Liver (tissue), 9 donors: Measurements from ENCODE around the gene FBXO31. TPM values are rescaled to one million over a fixed set of nuclear protein-coding genes. Genes with fewer than 3 reads are reported as not detected.

Experiments
- DNase-seq: peaks from one replicate; pipeline ENCODE4 v3.0.0-alpha.2; 2017; ENCODE audit warnings: low spot score
- H3K27ac ChIP-seq, 2 donors: one replicate each; pipeline ENCODE4 v1.7.0; 2013; ENCODE audit warnings: inconsistent platforms in 2 of 2, low read length in 2 of 2, control low read depth in 1 of 2, low read depth in 1 of 2, mild to moderate bottlenecking in 1 of 2
- H3K27me3 ChIP-seq, 4 donors: one replicate each; pipeline versions ENCODE4 v1.6.1 to v1.7.0; 2013; ENCODE audit warnings: low read length in 3 of 4, inconsistent platforms in 1 of 4, mild to moderate bottlenecking in 1 of 4, moderate library complexity in 1 of 4; ENCODE audit not compliant: control insufficient read depth in 4 of 4, insufficient read depth in 4 of 4
- H3K36me3 ChIP-seq, 4 donors: one replicate each; pipeline versions ENCODE4 v1.6.1 to v1.7.0; 2013; ENCODE audit warnings: low read length in 3 of 4, mild to moderate bottlenecking in 3 of 4, low read depth in 1 of 4, moderate library complexity in 1 of 4; ENCODE audit not compliant: control insufficient read depth in 4 of 4, insufficient read depth in 3 of 4
- H3K4me1 ChIP-seq, 4 donors: one replicate each; pipeline versions ENCODE4 v1.6.1 to v1.7.0; 2013; ENCODE audit warnings: low read length in 3 of 4, mild to moderate bottlenecking in 3 of 4, moderate library complexity in 1 of 4; ENCODE audit not compliant: control insufficient read depth in 4 of 4, insufficient read depth in 4 of 4
- H3K4me3 ChIP-seq, 3 donors: one replicate each; pipeline versions ENCODE4 v1.6.1 to v1.7.0; 2013; ENCODE audit warnings: low read length in 3 of 3, control low read depth in 1 of 3, low read depth in 1 of 3, mild to moderate bottlenecking in 1 of 3
- H3K9ac ChIP-seq, 2 donors: one replicate each; pipeline ENCODE4 v1.7.0; 2013; ENCODE audit warnings: low read length in 2 of 2, mild to moderate bottlenecking in 2 of 2, moderate library complexity in 2 of 2, control low read depth in 1 of 2, low read depth in 1 of 2
- H3K9me3 ChIP-seq, 4 donors: one replicate each; pipeline versions ENCODE4 v1.6.1 to v1.7.0; 2013; ENCODE audit warnings: low read length in 3 of 4; ENCODE audit not compliant: control insufficient read depth in 4 of 4
- ATF3 ChIP-seq: IDR thresholded peaks from 2 replicates; pipeline ENCODE4 v1.6.1; 2016; ENCODE audit warnings: antibody characterized with exemption
- CTCF ChIP-seq: fragments of 150-350 bp; IDR thresholded peaks from 2 replicates; pipeline ENCODE4 v1.5.1; 2017; ENCODE audit warnings: improper control_type of control experiment, low read depth, low read length; ENCODE audit not compliant: missing input control
- FOXA1 ChIP-seq: IDR thresholded peaks from 2 replicates; pipeline ENCODE4 v1.6.1; 2016; ENCODE audit warnings: antibody characterized with exemption
- FOXA2 ChIP-seq: IDR thresholded peaks from 2 replicates; pipeline ENCODE4 v1.6.1; 2016; ENCODE audit warnings: antibody characterized with exemption
- GABPA ChIP-seq, 2 donors: IDR thresholded peaks in 1 of 2; conservative IDR thresholded peaks in 1 of 2; 2 replicates each; pipeline ENCODE4 v1.6.1; 2016; ENCODE audit warnings: antibody characterized with exemption in 2 of 2, mild to moderate bottlenecking in 1 of 2, moderate library complexity in 1 of 2
- HNF4A ChIP-seq, 2 donors: conservative IDR thresholded peaks; 2 replicates each; pipeline ENCODE4 v1.6.1; 2016; ENCODE audit warnings: antibody characterized with exemption in 2 of 2, mild to moderate bottlenecking in 2 of 2
- JUND ChIP-seq, 2 donors: IDR thresholded peaks; 2 replicates each; pipeline ENCODE4 v1.6.1; 2016; ENCODE audit warnings: antibody characterized with exemption in 2 of 2
- MAX ChIP-seq: IDR thresholded peaks from 2 replicates; pipeline ENCODE4 v1.6.1; 2016; ENCODE audit warnings: antibody characterized with exemption
- NR2F2 ChIP-seq: IDR thresholded peaks from 2 replicates; pipeline ENCODE4 v1.6.1; 2016; ENCODE audit warnings: antibody characterized with exemption
- RAD21 ChIP-seq, 2 donors: IDR thresholded peaks; 2 replicates each; pipeline ENCODE4 v1.6.1; 2016; ENCODE audit warnings: antibody characterized with exemption in 2 of 2, mild to moderate bottlenecking in 2 of 2
- REST ChIP-seq: IDR thresholded peaks from 2 replicates; pipeline ENCODE4 v1.6.1; 2016; ENCODE audit warnings: antibody characterized with exemption, mild to moderate bottlenecking
- RXRA ChIP-seq, 2 donors: IDR thresholded peaks; 2 replicates each; pipeline ENCODE4 v1.6.1; 2017 to 2018; ENCODE audit warnings: antibody characterized with exemption in 2 of 2, mild to moderate bottlenecking in 1 of 2
- SP1 ChIP-seq: IDR thresholded peaks from 2 replicates; pipeline ENCODE4 v1.6.1; 2018; ENCODE audit warnings: antibody characterized with exemption, mild to moderate bottlenecking
- TAF1 ChIP-seq: conservative IDR thresholded peaks from 2 replicates; pipeline ENCODE4 v1.6.1; 2016; ENCODE audit warnings: antibody characterized with exemption, mild to moderate bottlenecking
- ZBTB33 ChIP-seq: IDR thresholded peaks from 2 replicates; pipeline ENCODE4 v1.6.1; 2016; ENCODE audit warnings: antibody characterized with exemption
- WGBS: extraction: QIAGEN DNeasy Blood & Tissue Kit; methylation state at CpG from one replicate; pipeline ENCODE4 v1.1.7; 2013; 5-methylcytosine and 5-hydroxymethylcytosine counted together
- polyA plus RNA-seq, 2 donors: library from polyadenylated mRNA; stranded (reverse) in 1 of 2; unstranded in 1 of 2; fragments of 200-250 nt in 1 of 2; fragments of >200 nt in 1 of 2; fragmentation: Nextera tagmentation in 1 of 2; extraction: Ambion mirVana in 1 of 2; gene quantifications; one replicate each; pipeline versions ENCODE4 v1.2.1 to v1.2.3, GENCODE V29; 2013 to 2015
- total RNA-seq, 2 donors: library from RNA; depleted of rRNA; stranded (reverse); fragments of >200 nt; gene quantifications; one replicate each; pipeline ENCODE4 v1.2.3, GENCODE V29; 2014
- donor health status: healthy.
- donor health status: healthy.
- donor health status: healthy.
- donor health status: healthy.
- donor health status: healthy.

The FBXO31 gene
- total and polyA plus RNA-seq, 4 donors, result 13.2 to 30.3 (median 18.1) TPM

- Histone ChIP-seq H3K9me3 (no peaks in the 10 kb centered on the region), H3K9ac (no peak overlapping the region), H3K4me3 (no peak overlapping the region), H3K36me3 (peaks cover 0 to 3% (median 0%) of the 10 kb centered on the region in 4 donors), H3K4me1 (no peaks in the 10 kb centered on the region), H3K27me3 (no peaks in the 10 kb centered on the region), H3K27ac (no peak overlapping the region)
- no peak for DNase-seq
- TF ChIP-seq JUND (IDR thresholded peaks at IDR 0.05) (no peak), RAD21 (IDR thresholded peaks at IDR 0.05) (peak in 1 of 2 donors; percentile 59), CTCF (peak; percentile 40)
- 67% methylated on average over 15 of the region's 15 CpGs for WGBS
Measured at GRCh38 chr16:87297918-87298631, 85.5 kb downstream of the FBXO31 start.

- H3K4me1 ChIP-seq, result no peaks in the 10 kb centered on the region
- H3K27me3 ChIP-seq, result no peaks in the 10 kb centered on the region
- no peak for DNase-seq
- no peak overlapping the region for H3K27ac ChIP-seq
- TF ChIP-seq REST (no peak), HNF4A (conservative IDR thresholded peaks at IDR 0.05) (no peak), RXRA (IDR thresholded peaks at IDR 0.05) (no peak), FOXA1 (no peak), ATF3 (no peak), RAD21 (IDR thresholded peaks at IDR 0.05) (no peak), ZBTB33 (no peak), MAX (no peak), NR2F2 (no peak), GABPA (IDR thresholded peaks at IDR 0.05 in 1 of 2, conservative IDR thresholded peaks at IDR 0.05 in 1 of 2) (no peak), JUND (IDR thresholded peaks at IDR 0.05) (no peak), SP1 (no peak), TAF1 (no peak), FOXA2 (no peak)
- H3K4me3 ChIP-seq, result no peak overlapping the region
- 94% methylated on average over 5 of the region's 5 CpGs for WGBS
- no peak overlapping the region for H3K9ac ChIP-seq
- H3K36me3 ChIP-seq, result peaks cover 0 to 3% (median 0%) of the 10 kb centered on the region in 4 donors
- H3K9me3 ChIP-seq, result no peaks in the 10 kb centered on the region
Measured at GRCh38 chr16:87297407-87297806, 86.2 kb downstream of the FBXO31 start.
